ENCODE results near the gene ABCB1.
"Not testable (repeated sequence)": the region's sequence is repeated elsewhere in the genome, so short reads cannot be mapped to it uniquely, and the experiment has no call there.

The ABCB1 gene

DNA sequence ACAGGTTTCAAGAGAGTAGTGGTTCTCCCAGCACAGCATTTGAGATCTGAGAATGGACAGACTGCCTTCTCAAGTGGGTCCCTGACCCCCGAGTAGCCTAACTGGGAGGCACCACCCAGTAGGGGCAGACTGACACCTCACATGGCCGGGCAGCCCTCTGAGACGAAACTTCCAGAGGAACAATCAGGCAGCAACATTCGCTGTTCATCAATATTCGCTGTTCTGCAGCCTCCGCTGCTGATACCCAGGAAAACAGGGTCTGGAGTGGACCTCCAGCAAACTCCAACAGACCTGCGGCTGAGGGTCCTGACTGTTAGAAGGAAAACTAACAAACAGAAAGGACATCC, 135.2 kb downstream of the ABCB1 start:
- DNase-seq: not testable (repeated sequence)

GRCh38 chr7:87464830-87465533, 135.7 kb downstream of the ABCB1 start:
- DNase-seq: not testable (repeated sequence)

- DNase-seq: no peak
Observed at GRCh38 chr7:87463982-87464381, 136.7 kb downstream of the ABCB1 start.

- not testable (repeated sequence) for DNase-seq
Observed at GRCh38 chr7:87460444-87460843, 140.2 kb downstream of the ABCB1 start.

GRCh38 chr7:87459941-87460340, 140.7 kb downstream of the ABCB1 start:
- DNase-seq: no peak

- DNase-seq: no peak
Observed at GRCh38 chr7:87458148-87458547, 142.5 kb downstream of the ABCB1 start.

DNA sequence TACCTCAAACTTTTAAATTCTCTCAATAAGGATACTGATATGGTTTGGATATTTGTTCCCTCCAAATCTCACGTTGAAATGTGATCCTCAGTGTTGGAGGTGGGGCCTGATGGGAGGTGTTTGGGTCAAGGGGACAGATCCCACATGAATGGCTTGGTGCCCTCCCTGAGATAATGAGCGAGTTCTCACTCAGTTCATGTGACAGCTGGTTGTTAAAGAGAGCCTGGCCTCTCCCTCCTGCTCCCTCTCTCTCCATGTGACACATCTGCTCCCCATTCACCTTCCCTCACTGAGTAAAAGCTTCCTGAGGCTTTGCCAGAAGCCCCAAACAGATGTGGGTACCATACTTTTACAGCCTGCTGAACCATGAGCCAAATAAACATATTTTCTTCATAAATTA, 144.4 kb downstream of the ABCB1 start:
- DNase-seq: no peak
